ENCODE measurements around the gene PTPN6. TPM values are rescaled to one million over a fixed set of nuclear protein-coding genes. Genes with fewer than 3 reads are reported as not detected.

The PTPN6 gene
- total RNA-seq, 2 experiments from 2014 or later: 79.0 to 83.5 TPM

DNA sequence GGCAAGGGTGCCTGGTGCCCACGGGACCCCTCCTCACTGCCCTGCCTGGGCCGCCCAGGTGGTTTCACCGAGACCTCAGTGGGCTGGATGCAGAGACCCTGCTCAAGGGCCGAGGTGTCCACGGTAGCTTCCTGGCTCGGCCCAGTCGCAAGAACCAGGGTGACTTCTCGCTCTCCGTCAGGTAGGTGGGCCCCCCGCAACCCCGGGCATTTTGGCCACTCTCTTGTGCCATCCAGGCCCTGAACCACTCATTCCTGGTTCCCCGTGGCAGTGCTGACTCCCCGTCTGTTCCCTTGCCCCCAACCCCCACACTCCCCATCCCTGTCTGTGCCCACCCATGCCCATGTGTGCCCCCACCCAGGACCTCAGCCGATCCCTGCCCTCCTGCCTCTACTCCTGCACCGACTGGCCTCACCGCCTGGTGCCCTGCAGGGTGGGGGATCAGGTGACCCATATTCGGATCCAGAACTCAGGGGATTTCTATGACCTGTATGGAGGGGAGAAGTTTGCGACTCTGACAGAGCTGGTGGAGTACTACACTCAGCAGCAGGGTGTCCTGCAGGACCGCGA, 480 bp downstream of the PTPN6 start:
- H3K27me3 ChIP-seq (ENCODE audit: control insufficient read depth in 1 of 2, insufficient read depth in 2 of 2, low read length in 2 of 2): no peaks in the 10 kb centered on the region
- H3K9me3 ChIP-seq (ENCODE audit: control insufficient read depth in 1 of 2, insufficient read depth in 1 of 2, low read length in 2 of 2): no peaks in the 10 kb centered on the region
- H3K36me3 ChIP-seq (ENCODE audit: insufficient read depth, low read length): peaks cover 39% of the 10 kb centered on the region
- H3K4me1 Mint-ChIP-seq (ENCODE audit: low read depth): peaks cover 90% of the 10 kb centered on the region
- POLR2A ChIA-PET: interaction anchor here (0.6 to 16.4 kb wide), 9 partner anchors 4 to 228 kb away, joined by 3 to 963 read pairs (median 4); partner anchors contain the start of genes C12orf57, COPS7A, LRRC23 and PTPN6
- H3K27ac Mint-ChIP-seq: peak overlapping the region; percentile 97
- ATAC-seq (ENCODE audit: poor library complexity): peak; percentile 30
- DNase-seq: peak in 5 of 14 experiments; percentile 42 to 77 (median 51)
- H3K9me3 Mint-ChIP-seq: no peaks in the 10 kb centered on the region
- intact Hi-C loops (cut with DNase I, micrococcal nuclease): loop anchor here in 1 of 2 experiments (1.0 to 5.0 kb wide), 2 partner anchors 7 to 99 kb away; partner anchors contain the start of genes C12orf57, CDCA3 and USP5
- no peaks in the 10 kb centered on the region for H3K27me3 Mint-ChIP-seq
- peaks cover 94% of the 10 kb centered on the region for H3K4me1 ChIP-seq (ENCODE audit: insufficient read depth, low read length)
- H3K4me3 Mint-ChIP-seq: peak overlapping the region; percentile 100
- peak overlapping the region; percentile 98 for H3K4me3 ChIP-seq (ENCODE audit: low read length)
- H3K36me3 Mint-ChIP-seq (ENCODE audit: low read depth): peaks cover 57% of the 10 kb centered on the region
- H3K27ac ChIP-seq (ENCODE audit: low read depth in 1 of 2, low read length in 2 of 2): peak overlapping the region; percentile 80 to 96
- TF ChIP-seq, protein P1, sequence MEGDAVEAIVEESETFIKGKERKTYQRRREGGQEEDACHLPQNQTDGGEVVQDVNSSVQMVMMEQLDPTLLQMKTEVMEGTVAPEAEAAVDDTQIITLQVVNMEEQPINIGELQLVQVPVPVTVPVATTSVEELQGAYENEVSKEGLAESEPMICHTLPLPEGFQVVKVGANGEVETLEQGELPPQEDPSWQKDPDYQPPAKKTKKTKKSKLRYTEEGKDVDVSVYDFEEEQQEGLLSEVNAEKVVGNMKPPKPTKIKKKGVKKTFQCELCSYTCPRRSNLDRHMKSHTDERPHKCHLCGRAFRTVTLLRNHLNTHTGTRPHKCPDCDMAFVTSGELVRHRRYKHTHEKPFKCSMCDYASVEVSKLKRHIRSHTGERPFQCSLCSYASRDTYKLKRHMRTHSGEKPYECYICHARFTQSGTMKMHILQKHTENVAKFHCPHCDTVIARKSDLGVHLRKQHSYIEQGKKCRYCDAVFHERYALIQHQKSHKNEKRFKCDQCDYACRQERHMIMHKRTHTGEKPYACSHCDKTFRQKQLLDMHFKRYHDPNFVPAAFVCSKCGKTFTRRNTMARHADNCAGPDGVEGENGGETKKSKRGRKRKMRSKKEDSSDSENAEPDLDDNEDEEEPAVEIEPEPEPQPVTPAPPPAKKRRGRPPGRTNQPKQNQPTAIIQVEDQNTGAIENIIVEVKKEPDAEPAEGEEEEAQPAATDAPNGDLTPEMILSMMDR (IDR thresholded peaks at IDR 0.05): no peak
- CTCF ChIA-PET: interaction anchor here (0.6 to 10.8 kb wide), 4 partner anchors 9 to 79 kb away, joined by 3 to 324 read pairs (median 4); partner anchors contain the start of gene SPSB2

DNA sequence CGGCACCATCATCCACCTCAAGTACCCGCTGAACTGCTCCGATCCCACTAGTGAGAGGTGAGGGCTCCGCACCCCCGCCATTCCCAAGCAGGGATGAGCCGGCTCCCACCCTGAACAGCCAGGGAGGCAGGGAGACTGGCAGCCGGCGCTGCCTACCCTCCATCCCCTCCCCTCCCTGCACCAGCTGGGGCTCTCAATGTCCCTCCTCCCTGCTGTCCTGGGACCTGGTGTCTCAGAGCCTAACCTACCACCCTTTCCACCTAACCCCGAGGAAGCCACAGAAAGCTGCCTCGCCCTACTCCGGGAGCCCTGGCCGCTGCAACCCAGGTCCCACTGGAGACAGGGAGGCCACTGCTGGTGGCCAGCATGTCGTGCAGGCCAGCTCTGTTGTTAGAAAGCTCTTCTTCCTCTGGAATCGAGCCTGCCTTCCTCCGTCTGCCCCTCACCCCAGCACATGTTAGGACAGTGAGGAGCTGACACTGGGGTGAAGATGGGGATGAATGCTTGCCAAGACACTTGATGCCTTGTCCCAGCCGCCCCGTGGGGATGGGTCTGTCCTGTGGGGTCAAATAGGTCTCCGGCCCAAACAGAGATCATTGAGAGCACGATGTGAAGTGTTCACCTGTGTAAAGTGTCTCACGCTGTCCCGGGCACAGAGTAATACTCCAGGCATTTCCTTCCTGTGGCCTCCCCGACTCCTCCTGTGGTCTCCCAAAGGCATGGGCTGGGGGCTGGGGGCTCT, 1.1 kb downstream of the PTPN6 start:
- TF ChIP-seq, protein P1 (IDR thresholded peaks at IDR 0.05): no peak
- Histone ChIP-seq H3K4me1 (ENCODE audit: insufficient read depth, low read length) (peaks cover 94% of the 10 kb centered on the region), H3K27me3 (ENCODE audit: control insufficient read depth in 1 of 2, insufficient read depth in 2 of 2, low read length in 2 of 2) (no peaks in the 10 kb centered on the region), H3K9me3 (ENCODE audit: control insufficient read depth in 1 of 2, insufficient read depth in 1 of 2, low read length in 2 of 2) (no peaks in the 10 kb centered on the region), H3K4me3 (ENCODE audit: low read length) (peak overlapping the region; percentile 98), H3K36me3 (ENCODE audit: insufficient read depth, low read length) (peaks cover 46% of the 10 kb centered on the region), H3K27ac (ENCODE audit: low read depth in 1 of 2, low read length in 2 of 2) (peak overlapping the region; percentile 80 to 96)
- ChIA-PET POLR2A (interaction anchor here (0.8 to 16.4 kb wide), 7 partner anchors 5 to 155 kb away, joined by 3 to 963 read pairs (median 10); partner anchors contain the start of genes C12orf57, LPCAT3, PTPN6 and RNU7-1), CTCF (interaction anchor here (0.6 to 10.8 kb wide), 4 partner anchors 8 to 80 kb away, joined by 3 to 324 read pairs (median 4); partner anchors contain the start of gene SPSB2)
- peaks cover 63% of the 10 kb centered on the region for H3K36me3 Mint-ChIP-seq (ENCODE audit: low read depth)
- H3K4me3 Mint-ChIP-seq: peak overlapping the region; percentile 100
- ATAC-seq (ENCODE audit: poor library complexity) (peak; percentile 9), DNase-seq (peak in 4 of 14 experiments; percentile 33 to 39 (median 37))
- peaks cover 90% of the 10 kb centered on the region for H3K4me1 Mint-ChIP-seq (ENCODE audit: low read depth)
- intact Hi-C loops (cut with DNase I, micrococcal nuclease): loop anchor here in 1 of 2 experiments (1.0 to 5.0 kb wide), 2 partner anchors 8 to 100 kb away; partner anchors contain the start of genes C12orf57, CDCA3 and USP5
- H3K9me3 Mint-ChIP-seq: no peaks in the 10 kb centered on the region
- H3K27me3 Mint-ChIP-seq: no peaks in the 10 kb centered on the region
- peak overlapping the region; percentile 97 for H3K27ac Mint-ChIP-seq

DNA sequence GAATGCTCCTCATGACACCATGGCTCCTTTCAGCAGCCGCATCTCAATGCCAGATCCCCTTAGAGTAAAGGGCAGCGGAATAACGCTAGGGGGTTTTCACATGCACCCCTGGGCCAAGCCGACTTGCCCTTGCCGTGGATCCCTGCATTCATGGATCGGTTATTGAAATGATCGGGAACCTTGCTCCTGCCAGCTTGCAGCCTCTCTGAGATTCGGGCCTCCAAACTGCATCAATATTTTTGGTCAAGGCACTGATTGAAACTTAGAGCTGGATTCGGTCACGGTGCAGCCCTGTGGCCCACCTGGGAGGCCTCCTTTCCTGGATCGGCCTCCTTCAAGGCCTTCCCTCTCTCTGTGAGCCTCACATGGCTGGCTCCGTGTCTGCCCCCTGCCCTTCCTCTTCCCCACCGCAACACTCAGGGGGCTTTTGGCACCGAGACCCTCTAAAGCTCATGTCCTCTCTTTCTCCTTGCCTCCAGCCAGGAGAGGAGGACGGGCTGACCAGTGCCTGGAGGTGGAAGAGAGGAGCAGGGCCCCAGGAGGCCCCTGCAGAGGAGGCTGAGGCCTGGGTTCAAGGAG, 1.8 kb downstream of the PTPN6 start:
- intact Hi-C loops (cut with DNase I, micrococcal nuclease): loop anchor here in 1 of 2 experiments (1.0 to 5.0 kb wide), 3 partner anchors 8 to 101 kb away; partner anchors contain the start of genes C12orf57, CDCA3 and USP5
- H3K4me3 ChIP-seq (ENCODE audit: low read length): peak overlapping the region; percentile 98
- Mint-ChIP-seq H3K36me3 (ENCODE audit: low read depth) (peaks cover 68% of the 10 kb centered on the region), H3K4me3 (peak overlapping the region; percentile 100), H3K27me3 (no peaks in the 10 kb centered on the region), H3K9me3 (no peaks in the 10 kb centered on the region), H3K27ac (peak overlapping the region; percentile 97), H3K4me1 (ENCODE audit: low read depth) (peaks cover 89% of the 10 kb centered on the region)
- H3K27me3 ChIP-seq (ENCODE audit: control insufficient read depth in 1 of 2, insufficient read depth in 2 of 2, low read length in 2 of 2): no peaks in the 10 kb centered on the region
- H3K9me3 ChIP-seq (ENCODE audit: control insufficient read depth in 1 of 2, insufficient read depth in 1 of 2, low read length in 2 of 2): no peaks in the 10 kb centered on the region
- ChIA-PET CTCF (interaction anchor here (1.3 to 10.8 kb wide), 2 partner anchors 8 to 80 kb away, joined by 4 to 324 read pairs; partner anchors contain the start of gene SPSB2), POLR2A (interaction anchor here (0.8 to 16.4 kb wide), 7 partner anchors 5 to 155 kb away, joined by 3 to 963 read pairs (median 10); partner anchors contain the start of genes C12orf57, LPCAT3, PTPN6 and RNU7-1)
- ATAC-seq (ENCODE audit: poor library complexity) (no peak), DNase-seq (peak in 1 of 14 experiments; percentile 44)
- H3K4me1 ChIP-seq (ENCODE audit: insufficient read depth, low read length): peaks cover 94% of the 10 kb centered on the region
- H3K27ac ChIP-seq (ENCODE audit: low read depth in 1 of 2, low read length in 2 of 2): peak overlapping the region; percentile 80 to 96
- TF ChIP-seq, protein P1 (IDR thresholded peaks at IDR 0.05): no peak
- peaks cover 52% of the 10 kb centered on the region for H3K36me3 ChIP-seq (ENCODE audit: insufficient read depth, low read length)

All from CD4-positive, alpha-beta T cell (primary cell).